Measurements from ENCODE around the gene MOSPD2.

The MOSPD2 gene

GRCh38 chrX:14872851-14873675 lies at the start of gene MOSPD2, which contains the start of gene FANCB:
Gene MOSPD2 (plus strand): TSS chrX:14873421. CDS start chrX:14873529, 108 bp downstream.
Gene FANCB (minus strand): TSS chrX:14873069. CDS start chrX:14865510, 7,559 bp downstream.
- peak; percentile 93 to 95 for ATAC-seq

GRCh38 chrX:14825851-14826250 lies 47.4 kb upstream of the MOSPD2 start:
- ATAC-seq: no peak

- ATAC-seq: no peak
Observed at GRCh38 chrX:14826319-14826718, 46.9 kb upstream of the MOSPD2 start.

DNA sequence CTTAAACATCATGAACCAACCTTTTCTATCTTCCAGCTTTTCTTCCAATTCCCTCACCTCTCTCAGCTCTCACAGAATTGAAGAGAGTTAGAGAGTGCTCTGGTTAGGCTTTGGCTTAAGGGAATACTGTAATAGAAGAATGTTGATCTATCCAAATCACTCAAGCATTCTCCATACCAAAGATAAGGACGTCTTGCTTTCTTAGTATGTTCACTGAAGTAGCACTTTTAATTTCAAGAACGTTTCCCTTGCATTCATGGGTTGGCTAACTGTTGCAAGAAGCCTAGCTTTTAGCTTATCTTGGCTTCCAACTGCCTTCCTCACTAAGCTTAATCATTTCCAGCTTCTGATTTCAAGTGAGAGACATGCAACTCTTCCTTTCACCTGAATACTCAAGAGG lies 43.6 kb upstream of the MOSPD2 start:
- no peak for ATAC-seq

DNA sequence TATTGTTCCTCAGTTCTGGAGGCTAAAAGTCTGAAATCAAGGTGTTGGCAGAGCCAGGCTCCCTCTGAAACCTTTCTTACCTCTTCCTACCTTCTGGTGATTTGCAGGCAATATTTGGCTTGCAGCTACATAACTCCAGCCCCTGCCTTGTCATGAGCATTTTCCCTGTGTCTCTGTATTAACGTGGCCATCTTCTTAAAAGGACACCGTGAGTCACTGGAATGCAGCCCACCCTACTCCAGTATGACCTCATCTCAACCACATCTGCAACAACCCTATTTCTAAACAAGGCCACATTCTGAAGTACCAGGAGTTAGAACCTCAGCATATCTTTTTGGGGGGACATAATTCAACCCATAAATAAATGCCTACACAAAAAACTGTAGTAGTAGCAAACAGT lies 41.1 kb upstream of the MOSPD2 start:
- no peak for ATAC-seq

- ATAC-seq: no peak
Observed at GRCh38 chrX:14832586-14832985, 40.6 kb upstream of the MOSPD2 start.

DNA sequence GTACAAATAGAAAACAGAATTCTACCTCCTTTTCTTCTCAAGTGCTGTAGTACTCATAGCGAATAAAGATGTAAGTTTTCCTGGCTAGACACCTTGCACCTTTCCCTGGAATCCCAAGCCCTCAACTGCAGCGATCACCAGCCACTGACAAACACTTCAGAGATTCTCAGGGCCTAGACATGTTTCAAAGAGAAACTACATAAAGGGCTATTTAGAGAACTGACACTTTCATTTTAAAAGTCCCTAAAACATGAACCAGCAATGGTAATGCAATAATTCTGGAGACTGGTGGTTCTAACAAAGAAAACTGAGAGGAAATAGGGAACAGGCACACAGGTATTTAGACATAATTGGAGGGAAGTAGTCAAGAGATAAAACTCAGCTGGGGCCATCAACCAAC lies 36.1 kb upstream of the MOSPD2 start:
- ATAC-seq: no peak

GRCh38 chrX:14843666-14844065 lies 29.6 kb upstream of the MOSPD2 start:
- ATAC-seq: no peak

DNA sequence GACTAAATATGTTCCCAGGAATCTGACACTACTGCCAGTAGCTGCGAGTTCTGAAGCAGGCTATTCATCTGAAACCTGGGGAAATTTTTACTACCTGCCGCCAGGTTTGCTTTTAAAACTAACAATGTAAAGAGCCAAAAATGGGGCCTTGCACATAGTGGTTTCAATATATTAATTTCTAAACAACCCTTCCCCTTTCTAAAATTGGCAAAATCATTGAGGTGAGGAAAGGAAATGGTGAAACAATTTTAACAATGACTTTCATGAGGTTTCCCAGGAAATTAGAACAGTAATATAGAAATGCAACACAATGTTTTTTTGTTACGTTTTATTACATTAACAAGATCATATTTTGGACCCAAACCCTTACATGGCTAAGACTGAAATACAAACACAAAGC lies 21.7 kb upstream of the MOSPD2 start:
- no peak for ATAC-seq

- no peak for ATAC-seq
Observed at GRCh38 chrX:14864631-14865030, 8.6 kb upstream of the MOSPD2 start.

GRCh38 chrX:14865201-14865600 lies 8.0 kb upstream of the MOSPD2 start:
- ATAC-seq: no peak

DNA sequence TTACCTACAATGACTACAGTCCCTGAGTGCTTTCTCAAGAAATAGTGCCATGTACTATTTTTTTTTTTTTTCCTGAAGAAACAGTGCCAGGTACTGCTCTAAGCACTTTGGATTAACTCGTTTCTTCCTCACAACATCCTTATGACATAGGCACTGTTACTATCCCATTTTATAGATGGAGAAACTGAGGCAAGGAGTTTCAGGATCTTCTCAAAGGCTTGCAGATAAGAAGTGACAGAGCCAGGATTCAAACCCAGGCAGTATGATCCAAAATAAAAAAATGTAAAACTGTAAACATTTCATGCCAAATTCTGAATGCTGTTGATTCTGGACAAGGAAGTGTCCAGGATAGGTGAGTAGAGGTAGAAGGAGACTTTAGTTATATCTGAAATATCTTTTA lies 1.5 kb upstream of the MOSPD2 start:
- no peak for ATAC-seq

DNA sequence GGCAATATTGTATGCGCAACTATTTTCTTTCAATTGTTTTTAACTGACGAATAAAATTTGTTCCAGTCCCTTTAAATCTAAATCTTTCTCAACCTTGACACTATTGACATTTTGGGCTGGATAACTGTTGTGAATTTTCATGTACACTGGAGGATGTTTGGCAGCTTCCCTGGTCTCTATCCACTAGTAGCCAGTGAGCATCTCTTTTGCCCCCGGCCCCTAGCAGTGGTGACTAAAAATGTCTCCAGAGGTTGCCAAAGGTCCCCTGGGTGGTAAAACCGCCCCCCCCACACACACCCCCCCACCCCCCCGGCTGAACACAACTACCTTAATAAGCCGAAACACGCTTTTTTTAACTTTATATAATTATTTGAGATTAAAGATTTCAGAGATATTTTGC lies 866 bp upstream of the MOSPD2 start:
- no peak for ATAC-seq

- ATAC-seq: no peak
Observed at GRCh38 chrX:14873676-14874049, 442 bp downstream of the MOSPD2 start.

GRCh38 chrX:14875624-14876023 lies 2.4 kb downstream of the MOSPD2 start:
- ATAC-seq: no peak

- no peak for ATAC-seq
Observed at GRCh38 chrX:14883826-14884225, 10.6 kb downstream of the MOSPD2 start.

DNA sequence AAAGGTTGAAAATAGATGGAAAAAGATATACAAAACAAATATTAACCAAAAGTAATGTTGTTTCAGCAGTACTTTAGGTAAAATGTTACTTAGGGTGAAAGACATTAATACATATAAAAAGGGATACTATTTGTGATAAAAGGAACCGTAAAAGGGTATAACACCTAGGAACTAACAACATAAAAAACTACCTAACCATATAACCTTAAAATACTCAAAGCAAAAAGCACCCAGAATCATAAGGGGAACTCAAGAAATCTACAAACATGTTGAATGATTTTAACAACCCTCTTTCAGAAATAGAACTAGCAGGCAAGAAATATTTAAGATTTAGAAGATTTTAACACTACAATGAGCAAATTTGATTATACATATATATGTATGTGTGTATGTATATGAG lies 11.5 kb downstream of the MOSPD2 start:
- no peak for ATAC-seq

- ATAC-seq: no peak
Observed at GRCh38 chrX:14886252-14886651, 13.0 kb downstream of the MOSPD2 start.

- ATAC-seq: no peak
Observed at GRCh38 chrX:14896273-14896672, 23.1 kb downstream of the MOSPD2 start.

GRCh38 chrX:14897042-14897441 lies 23.8 kb downstream of the MOSPD2 start:
- ATAC-seq: no peak

- ATAC-seq: peak; percentile 82 to 86
Observed at GRCh38 chrX:14899607-14900006, 26.4 kb downstream of the MOSPD2 start.

GRCh38 chrX:14902537-14902936 lies 29.3 kb downstream of the MOSPD2 start:
- no peak for ATAC-seq

- no peak for ATAC-seq
Observed at GRCh38 chrX:14903891-14904290, 30.7 kb downstream of the MOSPD2 start.

DNA sequence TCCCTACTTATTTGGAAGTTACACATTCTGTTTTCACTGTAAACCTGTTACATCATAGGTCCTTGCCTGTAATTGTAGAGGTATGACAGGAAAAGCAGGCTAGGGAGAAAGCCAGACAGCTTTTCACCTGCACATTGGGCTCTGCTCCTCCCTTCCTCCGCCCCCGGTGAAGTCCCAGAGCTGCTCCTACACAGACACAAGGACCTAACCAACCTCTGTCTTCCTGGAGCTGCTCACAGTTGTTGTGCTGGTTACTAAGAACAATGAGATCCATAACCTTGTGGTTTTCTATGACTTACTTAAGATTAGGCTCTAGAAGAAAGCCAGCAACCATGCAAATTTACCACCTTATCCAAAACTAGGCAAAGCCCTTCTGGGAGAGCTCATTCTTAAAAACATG lies 40.0 kb downstream of the MOSPD2 start:
- ATAC-seq: no peak

GRCh38 chrX:14915596-14915995 lies 42.4 kb downstream of the MOSPD2 start:
- no peak for ATAC-seq

All from activated CD4-positive, CD25-positive, alpha-beta regulatory T cell treated with anti-CD3 and anti-CD28 coated beads, Interleukin-2, amount 50 U/mL, for 24 hours (primary cell).